HCT116 (cell line): ENCODE results near the gene ERP29.

Source experiments
- EZH2 ChIP-seq: fragments of 200-600 bp; sonication (generic); IDR thresholded peaks from 2 replicates; pipeline ENCODE4 v1.6.1; 2017; ENCODE audit warnings: antibody characterized with exemption, mixed run types
- EZH2phosphoT487 ChIP-seq: fragments of 200-600 bp; IDR thresholded peaks from 2 replicates; pipeline ENCODE4 v1.6.1; 2018; ENCODE audit warnings: antibody characterized with exemption, borderline replicate concordance
- JUND ChIP-seq: IDR thresholded peaks from 2 replicates; pipeline ENCODE4 v1.6.1; 2012
- POLR2A ChIP-seq: IDR thresholded peaks from 2 replicates; pipeline ENCODE4 v1.7.0; 2011; ENCODE audit warnings: borderline replicate concordance; ENCODE audit not compliant: insufficient read depth, insufficient read length; ENCODE audit errors: extremely low read depth
- RAD21 ChIP-seq: IDR thresholded peaks from 2 replicates; pipeline ENCODE4 v1.6.1; 2012; ENCODE audit warnings: low read depth, mild to moderate bottlenecking
- SIN3A ChIP-seq: IDR thresholded peaks from 2 replicates; pipeline ENCODE4 v1.6.1; 2012; ENCODE audit warnings: low read depth
- SRF ChIP-seq: IDR thresholded peaks from 2 replicates; pipeline ENCODE4 v1.6.1; 2012; ENCODE audit warnings: low read depth
- YY1 ChIP-seq: IDR thresholded peaks from 2 replicates; pipeline ENCODE4 v1.6.1; 2011; ENCODE audit warnings: low read length, low read depth, moderate library complexity, mild to moderate bottlenecking; ENCODE audit not compliant: insufficient replicate concordance; ENCODE audit errors: extremely low read depth
- ZNF274 ChIP-seq: fragments of 200-500 bp; sonication (Bioruptor generic); IDR thresholded peaks from 2 replicates; pipeline ENCODE4 v1.6.1; 2014; ENCODE audit warnings: mild to moderate bottlenecking, low read depth, low read length, inconsistent platforms
- TF ChIP-seq, protein P1 (sequence below): IDR thresholded peaks from 2 replicates; pipeline ENCODE4 v1.6.1; 2012
- TF ChIP-seq, protein P2 (sequence below), 3 experiments: fragments of 200-600 bp in 1 of 3; sonication (generic) in 1 of 3; IDR thresholded peaks in 2 of 3; conservative IDR thresholded peaks in 1 of 3; 2 replicates each; pipeline ENCODE4 v1.5.1; 2012 to 2017; ENCODE audit warnings: low read depth in 2 of 3, low read length in 2 of 3, antibody characterized with exemption in 1 of 3, borderline replicate concordance in 1 of 3, control low read depth in 1 of 3, mild to moderate bottlenecking in 1 of 3, mixed read lengths in 1 of 3, mixed run types in 1 of 3, moderate library complexity in 1 of 3; ENCODE audit not compliant: insufficient read depth in 1 of 3

DNA sequence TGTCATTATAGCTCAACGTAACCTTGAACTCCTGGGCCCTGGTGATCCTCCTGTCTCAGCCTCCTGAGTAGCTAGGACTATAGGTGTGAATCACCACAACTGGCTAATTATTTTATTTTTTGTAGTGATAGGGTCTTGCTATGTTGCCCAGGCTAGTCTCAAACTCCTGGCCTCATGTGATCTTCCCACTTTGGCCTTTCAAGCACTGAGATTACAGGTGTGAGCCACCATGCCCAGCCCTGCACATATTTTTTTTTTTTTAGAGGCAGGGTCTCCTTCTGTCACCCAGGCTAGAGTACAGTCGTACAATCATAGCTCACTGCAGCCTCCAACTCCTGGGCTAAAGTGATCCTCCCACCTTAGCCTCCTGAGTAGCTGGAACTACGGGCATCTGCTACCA lies 9.2 kb upstream of the ERP29 start:
- no peak for TF ChIP-seq EZH2
- TF ChIP-seq, protein P1, sequence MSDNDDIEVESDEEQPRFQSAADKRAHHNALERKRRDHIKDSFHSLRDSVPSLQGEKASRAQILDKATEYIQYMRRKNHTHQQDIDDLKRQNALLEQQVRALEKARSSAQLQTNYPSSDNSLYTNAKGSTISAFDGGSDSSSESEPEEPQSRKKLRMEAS, result no peak
- TF ChIP-seq, protein P2, sequence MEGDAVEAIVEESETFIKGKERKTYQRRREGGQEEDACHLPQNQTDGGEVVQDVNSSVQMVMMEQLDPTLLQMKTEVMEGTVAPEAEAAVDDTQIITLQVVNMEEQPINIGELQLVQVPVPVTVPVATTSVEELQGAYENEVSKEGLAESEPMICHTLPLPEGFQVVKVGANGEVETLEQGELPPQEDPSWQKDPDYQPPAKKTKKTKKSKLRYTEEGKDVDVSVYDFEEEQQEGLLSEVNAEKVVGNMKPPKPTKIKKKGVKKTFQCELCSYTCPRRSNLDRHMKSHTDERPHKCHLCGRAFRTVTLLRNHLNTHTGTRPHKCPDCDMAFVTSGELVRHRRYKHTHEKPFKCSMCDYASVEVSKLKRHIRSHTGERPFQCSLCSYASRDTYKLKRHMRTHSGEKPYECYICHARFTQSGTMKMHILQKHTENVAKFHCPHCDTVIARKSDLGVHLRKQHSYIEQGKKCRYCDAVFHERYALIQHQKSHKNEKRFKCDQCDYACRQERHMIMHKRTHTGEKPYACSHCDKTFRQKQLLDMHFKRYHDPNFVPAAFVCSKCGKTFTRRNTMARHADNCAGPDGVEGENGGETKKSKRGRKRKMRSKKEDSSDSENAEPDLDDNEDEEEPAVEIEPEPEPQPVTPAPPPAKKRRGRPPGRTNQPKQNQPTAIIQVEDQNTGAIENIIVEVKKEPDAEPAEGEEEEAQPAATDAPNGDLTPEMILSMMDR (IDR thresholded peaks at IDR 0.05 in 2 of 3, conservative IDR thresholded peaks at IDR 0.05 in 1 of 3; ENCODE audit: borderline replicate concordance in 1 of 3, insufficient read depth in 1 of 3, low read depth in 2 of 3, low read length in 2 of 3), result no peak
- no peak for TF ChIP-seq ZNF274
- no peak for TF ChIP-seq RAD21
- TF ChIP-seq POLR2A, result no peak
- TF ChIP-seq SRF, result no peak
- TF ChIP-seq EZH2phosphoT487, result no peak
- no peak for TF ChIP-seq SIN3A
- no peak for TF ChIP-seq YY1
- no peak for TF ChIP-seq JUND
